Activated CD8-positive, alpha-beta T cell treated with anti-CD3 and anti-CD28 coated beads for 36 hours (primary cell): ENCODE results near the gene HDAC10. TPM values are rescaled to one million over a fixed set of nuclear protein-coding genes. Genes with fewer than 3 reads are reported as not detected.

Experiments used
- ATAC-seq: fragments of 200-7000 bp; cut with Tn5 transposase; one replicate; pipeline ENCODE4 v1.10.0; 2021; ENCODE audit warnings: mild to moderate bottlenecking, moderate library complexity
- CTCF ChIA-PET: fragments of 350-600 bp; sonication (Branson Sonifier 250); formaldehyde crosslinking; loops from one replicate; lab custom pipeline; 2021; ENCODE audit warnings: antibody characterized with exemption; lab: Charles Lee
- POLR2A ChIA-PET: fragments of 350-600 bp; sonication (Branson Sonifier 250); formaldehyde crosslinking; loops from one replicate; lab custom pipeline; 2021; ENCODE audit warnings: antibody characterized with exemption; lab: Charles Lee
- DNase-seq: peaks from one replicate; pipeline ENCODE4 v3.0.0-alpha.2; 2020
- H3K27ac Mint-ChIP-seq: one replicate; pipeline ENCODE4 v1.8.0; 2021; ENCODE audit warnings: mild to moderate bottlenecking, mixed read lengths
- H3K27me3 Mint-ChIP-seq: one replicate; pipeline ENCODE4 v1.8.0; 2021; ENCODE audit warnings: mixed read lengths
- H3K36me3 Mint-ChIP-seq: one replicate; pipeline ENCODE4 v1.8.0; 2021; ENCODE audit warnings: low read depth, mixed read lengths
- H3K4me1 Mint-ChIP-seq: one replicate; pipeline ENCODE4 v1.8.0; 2021; ENCODE audit warnings: low read depth, mixed read lengths
- H3K4me3 Mint-ChIP-seq: one replicate; pipeline ENCODE4 v1.8.0; 2021; ENCODE audit warnings: mild to moderate bottlenecking, moderate library complexity, mixed read lengths
- H3K9me3 Mint-ChIP-seq: one replicate; pipeline ENCODE4 v1.8.0; 2021; ENCODE audit warnings: mixed read lengths
- CTCF ChIP-seq: fragments of 200-600 bp; IDR thresholded peaks from one replicate; pipeline ENCODE4 v1.8.0; 2022; ENCODE audit warnings: antibody characterized with exemption, mild to moderate bottlenecking
- intact Hi-C: fragments of 100-400 bp; cut with micrococcal nuclease; formaldehyde crosslinking; loops from one replicate; pipeline ENCODE4 v1.10.0; 2022
- total RNA-seq, 2 experiments: library from RNA; stranded (reverse); gene quantifications; one replicate each; pipeline ENCODE4 v1.2.3, GENCODE V29; 2021

The HDAC10 gene
- total RNA-seq, 2 experiments from 2014 or later: 43.0 to 44.3 TPM

- TF ChIP-seq CTCF: no peak
These were observed 33.4 kb upstream of the HDAC10 start for GRCh38 chr22:50284479-50284878.

GRCh38 chr22:50283821-50284220 is 32.8 kb upstream of the HDAC10 start:
- H3K4me3 Mint-ChIP-seq: no peak overlapping the region
- ChIA-PET POLR2A (no interaction called here), CTCF (no interaction called here)
- H3K27ac Mint-ChIP-seq: no peak overlapping the region
- no peaks in the 10 kb centered on the region for H3K9me3 Mint-ChIP-seq
- ATAC-seq (no peak), DNase-seq (no peak)
- H3K4me1 Mint-ChIP-seq: no peaks in the 10 kb centered on the region
- TF ChIP-seq CTCF: no peak
- peaks cover 2% of the 10 kb centered on the region for H3K36me3 Mint-ChIP-seq
- H3K27me3 Mint-ChIP-seq: no peaks in the 10 kb centered on the region
- intact Hi-C loops: no loop called here

More at GRCh38 chr22:50284479-50284878, 33.4 kb upstream of the HDAC10 start:
- intact Hi-C loops: no loop called here
- no peaks in the 10 kb centered on the region for H3K9me3 Mint-ChIP-seq
- POLR2A ChIA-PET: no interaction called here
- DNase-seq (no peak), ATAC-seq (no peak)
- CTCF ChIA-PET: no interaction called here
- peaks cover 2% of the 10 kb centered on the region for H3K36me3 Mint-ChIP-seq
- no peaks in the 10 kb centered on the region for H3K27me3 Mint-ChIP-seq
- no peaks in the 10 kb centered on the region for H3K4me1 Mint-ChIP-seq
- H3K4me3 Mint-ChIP-seq: no peak overlapping the region
- H3K27ac Mint-ChIP-seq: no peak overlapping the region

- no peaks in the 10 kb centered on the region for H3K27me3 Mint-ChIP-seq
- H3K27ac Mint-ChIP-seq: no peak overlapping the region
- no peak overlapping the region for H3K4me3 Mint-ChIP-seq
- H3K36me3 Mint-ChIP-seq: peaks cover 2% of the 10 kb centered on the region
- intact Hi-C loops: no loop called here
- no peaks in the 10 kb centered on the region for H3K9me3 Mint-ChIP-seq
- no peak for TF ChIP-seq CTCF
- H3K4me1 Mint-ChIP-seq: no peaks in the 10 kb centered on the region
- no peak for DNase-seq
- no peak for ATAC-seq
- POLR2A ChIA-PET: no interaction called here
- CTCF ChIA-PET: no interaction called here
These were observed 31.5 kb upstream of the HDAC10 start for GRCh38 chr22:50282361-50283155.

GRCh38 chr22:50281957-50282356 is 30.9 kb upstream of the HDAC10 start:
- ChIA-PET CTCF (no interaction called here), POLR2A (no interaction called here)
- no peak for TF ChIP-seq CTCF
- Mint-ChIP-seq H3K27me3 (no peaks in the 10 kb centered on the region), H3K4me3 (no peak overlapping the region), H3K36me3 (peaks cover 2% of the 10 kb centered on the region), H3K4me1 (no peaks in the 10 kb centered on the region), H3K27ac (no peak overlapping the region), H3K9me3 (no peaks in the 10 kb centered on the region)
- ATAC-seq: no peak
- DNase-seq: no peak
- intact Hi-C loops: no loop called here

- POLR2A ChIA-PET: no interaction called here
- CTCF ChIA-PET: no interaction called here
- no peak overlapping the region for H3K4me3 Mint-ChIP-seq
- DNase-seq: no peak
- H3K4me1 Mint-ChIP-seq: no peaks in the 10 kb centered on the region
- peaks cover 2% of the 10 kb centered on the region for H3K36me3 Mint-ChIP-seq
- TF ChIP-seq CTCF: no peak
- H3K27ac Mint-ChIP-seq: no peak overlapping the region
- H3K27me3 Mint-ChIP-seq: no peaks in the 10 kb centered on the region
- ATAC-seq: no peak
- no peaks in the 10 kb centered on the region for H3K9me3 Mint-ChIP-seq
- intact Hi-C loops: no loop called here
These were observed 30.3 kb upstream of the HDAC10 start for GRCh38 chr22:50281384-50281760.
